OCI-LY1 (cell line): Measurements from ENCODE around the gene SLC40A1.

Experiments used
- H2AFZ ChIP-seq: fragments of 200-600 bp; sonication (generic), shearing (Covaris generic); 2 replicates; pipeline ENCODE4 v1.6.0; 2014; ENCODE audit warnings: antibody characterized with exemption, mild to moderate bottlenecking, low read length
- H3F3A ChIP-seq: fragments of 200-600 bp; sonication (generic), shearing (Covaris generic); 2 replicates; pipeline ENCODE4 v1.6.0; 2014; ENCODE audit warnings: mild to moderate bottlenecking, antibody characterized with exemption, low read length, moderate library complexity; ENCODE audit not compliant: insufficient read depth
- H3K27ac ChIP-seq: fragments of 200-600 bp; sonication (generic); 2 replicates; pipeline ENCODE4 v1.5.1; 2014; ENCODE audit warnings: low read length, mixed run types, mild to moderate bottlenecking, low read depth; ENCODE audit not compliant: poor library complexity, severe bottlenecking
- H3K27me3 ChIP-seq: fragments of 200-600 bp; sonication (generic); 2 replicates; pipeline ENCODE4 v1.6.0; 2014; ENCODE audit warnings: antibody characterized with exemption, mild to moderate bottlenecking, low read length, moderate library complexity; ENCODE audit not compliant: insufficient read depth
- H3K36me3 ChIP-seq: fragments of 200-600 bp; sonication (generic); 2 replicates; pipeline ENCODE4 v1.6.1; 2014; ENCODE audit warnings: mild to moderate bottlenecking, antibody characterized with exemption, low read length, moderate library complexity, mixed read lengths; ENCODE audit not compliant: insufficient read depth
- H3K4me1 ChIP-seq: fragments of 200-600 bp; sonication (generic); 2 replicates; pipeline ENCODE4 v1.5.1; 2014; ENCODE audit warnings: mild to moderate bottlenecking, low read length, moderate library complexity; ENCODE audit not compliant: insufficient read depth, severe bottlenecking
- H3K4me2 ChIP-seq: fragments of 200-600 bp; sonication (generic), shearing (Covaris generic); 2 replicates; pipeline ENCODE4 v1.6.1; 2014; ENCODE audit warnings: low read length
- H3K4me3 ChIP-seq: fragments of 200-600 bp; sonication (generic); 2 replicates; pipeline ENCODE4 v1.5.1; 2014; ENCODE audit warnings: low read length, low read depth, mild to moderate bottlenecking, mixed read lengths; ENCODE audit not compliant: poor library complexity, severe bottlenecking
- H3K79me2 ChIP-seq: fragments of 200-600 bp; shearing (Covaris generic); 2 replicates; pipeline ENCODE4 v1.6.1; 2016; ENCODE audit warnings: mixed run types, low read length, mixed read lengths; ENCODE audit not compliant: insufficient read depth
- H3K9ac ChIP-seq: fragments of 200-600 bp; sonication (generic), shearing (Covaris generic); 2 replicates; pipeline ENCODE4 v1.6.1; 2014; ENCODE audit warnings: mild to moderate bottlenecking, low read length, mixed read lengths
- H3K9me2 ChIP-seq: fragments of 200-600 bp; sonication (generic), shearing (Covaris generic); 2 replicates; pipeline ENCODE4 v1.6.1; 2014; ENCODE audit warnings: low read depth, mild to moderate bottlenecking, low read length, mixed read lengths
- H3K9me3 ChIP-seq: fragments of 200-600 bp; shearing (Covaris generic); 2 replicates; pipeline ENCODE4 v1.6.1; 2014; ENCODE audit warnings: low read length, mixed read lengths
- H4K20me1 ChIP-seq: fragments of 200-600 bp; sonication (generic), shearing (Covaris generic); 2 replicates; pipeline ENCODE4 v1.6.0; 2016; ENCODE audit warnings: mild to moderate bottlenecking, low read length; ENCODE audit not compliant: insufficient read depth
- CTCF ChIP-seq: fragments of 200-600 bp; sonication (generic), shearing (Covaris generic); IDR thresholded peaks from 2 replicates; pipeline ENCODE4 v1.5.1; 2017; ENCODE audit warnings: mild to moderate bottlenecking, antibody characterized with exemption, low read length, moderate library complexity, mixed read lengths
- EZH2 ChIP-seq: fragments of 200-600 bp; sonication (generic), shearing (Covaris generic); IDR thresholded peaks from 2 replicates; pipeline ENCODE4 v1.8.0; 2017; ENCODE audit warnings: borderline replicate concordance, mixed run types, mild to moderate bottlenecking, antibody characterized with exemption, low read length, moderate library complexity, mixed read lengths

SLC40A1 gene

GRCh38 chr2:189549449-189549832 is 31.1 kb downstream of the SLC40A1 start:
- no peaks in the 10 kb centered on the region for H4K20me1 ChIP-seq
- H3F3A ChIP-seq, result no peaks in the 10 kb centered on the region
- no peak overlapping the region for H3K27ac ChIP-seq
- TF ChIP-seq CTCF (no peak), EZH2 (no peak)
- no peaks in the 10 kb centered on the region for H3K27me3 ChIP-seq
- no peak overlapping the region for H3K4me2 ChIP-seq
- H3K9ac ChIP-seq, result no peak overlapping the region
- no peaks in the 10 kb centered on the region for H3K4me1 ChIP-seq
- H3K9me3 ChIP-seq, result no peaks in the 10 kb centered on the region
- no peaks in the 10 kb centered on the region for H3K79me2 ChIP-seq
- no peak overlapping the region for H2AFZ ChIP-seq
- H3K4me3 ChIP-seq, result no peak overlapping the region
- no peaks in the 10 kb centered on the region for H3K9me2 ChIP-seq
- H3K36me3 ChIP-seq, result no peaks in the 10 kb centered on the region

- no peaks in the 10 kb centered on the region for H3K4me1 ChIP-seq
- no peak overlapping the region for H3K9ac ChIP-seq
- no peaks in the 10 kb centered on the region for H3K9me3 ChIP-seq
- TF ChIP-seq EZH2, result no peak
- H3K79me2 ChIP-seq, result no peaks in the 10 kb centered on the region
- H3K9me2 ChIP-seq, result no peaks in the 10 kb centered on the region
- no peaks in the 10 kb centered on the region for H3F3A ChIP-seq
- no peak overlapping the region for H2AFZ ChIP-seq
- no peaks in the 10 kb centered on the region for H3K27me3 ChIP-seq
- H3K4me2 ChIP-seq, result no peak overlapping the region
- H3K4me3 ChIP-seq, result no peak overlapping the region
- no peak overlapping the region for H3K27ac ChIP-seq
- no peaks in the 10 kb centered on the region for H4K20me1 ChIP-seq
- H3K36me3 ChIP-seq, result no peaks in the 10 kb centered on the region
Observed at GRCh38 chr2:189548666-189549448, 31.7 kb downstream of the SLC40A1 start.

GRCh38 chr2:189545418-189545817 is 35.2 kb downstream of the SLC40A1 start:
- Histone ChIP-seq H3K4me1 (no peaks in the 10 kb centered on the region), H3K4me2 (no peak overlapping the region), H4K20me1 (no peaks in the 10 kb centered on the region), H2AFZ (no peak overlapping the region), H3F3A (no peaks in the 10 kb centered on the region), H3K9me2 (no peaks in the 10 kb centered on the region), H3K27ac (no peak overlapping the region), H3K36me3 (no peaks in the 10 kb centered on the region), H3K27me3 (no peaks in the 10 kb centered on the region), H3K9me3 (no peaks in the 10 kb centered on the region), H3K4me3 (no peak overlapping the region), H3K9ac (no peak overlapping the region), H3K79me2 (no peaks in the 10 kb centered on the region)
- TF ChIP-seq CTCF (no peak), EZH2 (no peak)
